Heart left ventricle (tissue), 13 donors: ENCODE data around the gene ROBO1.

Experiments
- POLR2A ChIP-seq, 2 donors: fragments of 450-650 bp; IDR thresholded peaks; one replicate each; pipeline ENCODE4 v1.6.1; 2017; ENCODE audit warnings: antibody characterized with exemption in 2 of 2, mild to moderate bottlenecking in 2 of 2, moderate library complexity in 2 of 2
- TF ChIP-seq, protein P1 (sequence below), 12 donors: fragments of 200-600 bp; sonication (generic) in 4 of 12; IDR thresholded peaks; one replicate each; pipeline versions ENCODE4 v1.5.0 to v1.8.0; 2018 to 2022; ENCODE audit warnings: antibody characterized with exemption in 12 of 12, mild to moderate bottlenecking in 5 of 12
- donor health status: ischemic (EF 13 %, LVEDD 7.1; RV severe dilation, severe dysfunction).
- donor health status: DM: no; HTN: yes; CAD: no.
- donor health status: DM: no; HTN: no; CAD: no.
- donor health status: ischemic (EF 25% LVEDD 6.9; RV normal size, moderate dysfunction).
- donor health status: ischemic (EF 25% LVEDD 5.7; RV mildly dilated, moderate dysfunction).
- donor health status: ischemic (EF 35%, LVEDD 5.7; RV mildly dilated, moderate dysfunction).
- donor health status: nonischemic (EF 11% LVEDD 7.7; RV severe dilation, severe dysfunction).
- donor health status: DM: yes; HTN: yes; CAD: no.
- donor health status: PGD.
- donor health status: ischemic (EF 29% LVEDD 5.4; RV normal size, mild dysfunction).
- donor health status: nonischemic (EF 23%, LVEDD 6.1; RV moderate dilation, normal function).

- TF ChIP-seq, protein P1, sequence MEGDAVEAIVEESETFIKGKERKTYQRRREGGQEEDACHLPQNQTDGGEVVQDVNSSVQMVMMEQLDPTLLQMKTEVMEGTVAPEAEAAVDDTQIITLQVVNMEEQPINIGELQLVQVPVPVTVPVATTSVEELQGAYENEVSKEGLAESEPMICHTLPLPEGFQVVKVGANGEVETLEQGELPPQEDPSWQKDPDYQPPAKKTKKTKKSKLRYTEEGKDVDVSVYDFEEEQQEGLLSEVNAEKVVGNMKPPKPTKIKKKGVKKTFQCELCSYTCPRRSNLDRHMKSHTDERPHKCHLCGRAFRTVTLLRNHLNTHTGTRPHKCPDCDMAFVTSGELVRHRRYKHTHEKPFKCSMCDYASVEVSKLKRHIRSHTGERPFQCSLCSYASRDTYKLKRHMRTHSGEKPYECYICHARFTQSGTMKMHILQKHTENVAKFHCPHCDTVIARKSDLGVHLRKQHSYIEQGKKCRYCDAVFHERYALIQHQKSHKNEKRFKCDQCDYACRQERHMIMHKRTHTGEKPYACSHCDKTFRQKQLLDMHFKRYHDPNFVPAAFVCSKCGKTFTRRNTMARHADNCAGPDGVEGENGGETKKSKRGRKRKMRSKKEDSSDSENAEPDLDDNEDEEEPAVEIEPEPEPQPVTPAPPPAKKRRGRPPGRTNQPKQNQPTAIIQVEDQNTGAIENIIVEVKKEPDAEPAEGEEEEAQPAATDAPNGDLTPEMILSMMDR (IDR thresholded peaks at IDR 0.05): no peak
- TF ChIP-seq POLR2A (IDR thresholded peaks at IDR 0.05): no peak
Observed at GRCh38 chr3:79115458-79115857, 652.3 kb downstream of the ROBO1 start.
